NCI-H146 treated with DMSO at 0.1 percent for 48 hours (cell line): ENCODE results near the gene NECTIN3.

Experiments used
- DNase-seq: peaks from one replicate; lab custom pipeline; 2025; ENCODE audit not compliant: unreplicated experiment; lab: John Stamatoyannopoulos, UW

The NECTIN3 gene

GRCh38 chr3:111081008-111081545 lies 9.5 kb downstream of the NECTIN3 start:
- no peak for DNase-seq

GRCh38 chr3:111084911-111085310 lies 13.3 kb downstream of the NECTIN3 start:
- no peak for DNase-seq

- DNase-seq, result no peak
These were observed 16.4 kb downstream of the NECTIN3 start for GRCh38 chr3:111087924-111088469.

GRCh38 chr3:111096487-111097209 lies 25.0 kb downstream of the NECTIN3 start:
- DNase-seq, result no peak

GRCh38 chr3:111103807-111104206 lies 32.2 kb downstream of the NECTIN3 start:
- DNase-seq, result no peak

- DNase-seq, result no peak
These were observed 35.5 kb downstream of the NECTIN3 start for GRCh38 chr3:111106993-111107661.

GRCh38 chr3:111107662-111108035 lies 36.0 kb downstream of the NECTIN3 start:
- no peak for DNase-seq

GRCh38 chr3:111112913-111113312 lies 41.3 kb downstream of the NECTIN3 start:
- no peak for DNase-seq

GRCh38 chr3:111128884-111129283 lies 57.3 kb downstream of the NECTIN3 start:
- no peak for DNase-seq

- no peak for DNase-seq
These were observed 59.2 kb downstream of the NECTIN3 start for GRCh38 chr3:111130827-111131226.

- DNase-seq, result no peak
These were observed 62.7 kb downstream of the NECTIN3 start for GRCh38 chr3:111134302-111134701.

GRCh38 chr3:111151438-111151837 lies 79.8 kb downstream of the NECTIN3 start:
- no peak for DNase-seq

- DNase-seq, result no peak
These were observed 80.9 kb downstream of the NECTIN3 start for GRCh38 chr3:111152496-111152895.

GRCh38 chr3:111156517-111156916 lies 84.9 kb downstream of the NECTIN3 start:
- DNase-seq, result no peak

GRCh38 chr3:111159391-111159790 lies 87.8 kb downstream of the NECTIN3 start:
- no peak for DNase-seq

GRCh38 chr3:111164621-111165020 lies 93.0 kb downstream of the NECTIN3 start:
- no peak for DNase-seq

GRCh38 chr3:111165411-111165810 lies 93.8 kb downstream of the NECTIN3 start:
- DNase-seq, result no peak

- no peak for DNase-seq
These were observed 101.8 kb downstream of the NECTIN3 start for GRCh38 chr3:111173328-111173900.

- no peak for DNase-seq
These were observed 102.3 kb downstream of the NECTIN3 start for GRCh38 chr3:111173906-111174305.

GRCh38 chr3:111190518-111190917 lies 118.9 kb downstream of the NECTIN3 start:
- DNase-seq, result no peak

- DNase-seq, result no peak
These were observed 121.9 kb downstream of the NECTIN3 start for GRCh38 chr3:111193472-111193871.

- DNase-seq, result no peak
These were observed 122.4 kb downstream of the NECTIN3 start for GRCh38 chr3:111194048-111194447.
